GM12873 (cell line): Measurements from ENCODE around the gene UCN.

Experiments used
- TF ChIP-seq, protein P1 (sequence below): IDR thresholded peaks from 2 replicates; pipeline ENCODE4 v1.5.1; 2012; ENCODE audit warnings: low read depth, mild to moderate bottlenecking, moderate library complexity, low read length, control low read depth; ENCODE audit not compliant: insufficient read depth; ENCODE audit errors: missing control alignments

UCN gene

DNA sequence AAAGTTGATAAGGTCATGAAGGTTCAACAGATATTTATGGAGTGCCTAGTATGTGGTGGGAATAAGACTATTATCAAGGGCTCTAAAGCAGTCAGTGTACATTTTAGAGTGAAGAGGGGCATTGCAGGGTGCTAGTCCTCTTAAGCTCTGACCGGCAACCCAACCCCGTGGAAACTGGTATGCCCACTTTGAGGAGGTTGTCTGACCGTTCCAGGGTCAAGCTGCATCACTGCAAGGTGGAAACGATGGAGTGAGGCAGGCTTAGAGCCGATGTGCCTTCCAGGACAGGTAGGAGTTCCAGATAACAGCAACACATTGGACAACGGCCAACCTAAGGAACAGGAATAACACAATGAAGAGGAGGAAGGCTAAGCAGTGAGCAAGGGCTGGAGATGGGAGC, 1.4 kb upstream of the UCN start:
- TF ChIP-seq, protein P1, sequence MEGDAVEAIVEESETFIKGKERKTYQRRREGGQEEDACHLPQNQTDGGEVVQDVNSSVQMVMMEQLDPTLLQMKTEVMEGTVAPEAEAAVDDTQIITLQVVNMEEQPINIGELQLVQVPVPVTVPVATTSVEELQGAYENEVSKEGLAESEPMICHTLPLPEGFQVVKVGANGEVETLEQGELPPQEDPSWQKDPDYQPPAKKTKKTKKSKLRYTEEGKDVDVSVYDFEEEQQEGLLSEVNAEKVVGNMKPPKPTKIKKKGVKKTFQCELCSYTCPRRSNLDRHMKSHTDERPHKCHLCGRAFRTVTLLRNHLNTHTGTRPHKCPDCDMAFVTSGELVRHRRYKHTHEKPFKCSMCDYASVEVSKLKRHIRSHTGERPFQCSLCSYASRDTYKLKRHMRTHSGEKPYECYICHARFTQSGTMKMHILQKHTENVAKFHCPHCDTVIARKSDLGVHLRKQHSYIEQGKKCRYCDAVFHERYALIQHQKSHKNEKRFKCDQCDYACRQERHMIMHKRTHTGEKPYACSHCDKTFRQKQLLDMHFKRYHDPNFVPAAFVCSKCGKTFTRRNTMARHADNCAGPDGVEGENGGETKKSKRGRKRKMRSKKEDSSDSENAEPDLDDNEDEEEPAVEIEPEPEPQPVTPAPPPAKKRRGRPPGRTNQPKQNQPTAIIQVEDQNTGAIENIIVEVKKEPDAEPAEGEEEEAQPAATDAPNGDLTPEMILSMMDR = no peak

DNA sequence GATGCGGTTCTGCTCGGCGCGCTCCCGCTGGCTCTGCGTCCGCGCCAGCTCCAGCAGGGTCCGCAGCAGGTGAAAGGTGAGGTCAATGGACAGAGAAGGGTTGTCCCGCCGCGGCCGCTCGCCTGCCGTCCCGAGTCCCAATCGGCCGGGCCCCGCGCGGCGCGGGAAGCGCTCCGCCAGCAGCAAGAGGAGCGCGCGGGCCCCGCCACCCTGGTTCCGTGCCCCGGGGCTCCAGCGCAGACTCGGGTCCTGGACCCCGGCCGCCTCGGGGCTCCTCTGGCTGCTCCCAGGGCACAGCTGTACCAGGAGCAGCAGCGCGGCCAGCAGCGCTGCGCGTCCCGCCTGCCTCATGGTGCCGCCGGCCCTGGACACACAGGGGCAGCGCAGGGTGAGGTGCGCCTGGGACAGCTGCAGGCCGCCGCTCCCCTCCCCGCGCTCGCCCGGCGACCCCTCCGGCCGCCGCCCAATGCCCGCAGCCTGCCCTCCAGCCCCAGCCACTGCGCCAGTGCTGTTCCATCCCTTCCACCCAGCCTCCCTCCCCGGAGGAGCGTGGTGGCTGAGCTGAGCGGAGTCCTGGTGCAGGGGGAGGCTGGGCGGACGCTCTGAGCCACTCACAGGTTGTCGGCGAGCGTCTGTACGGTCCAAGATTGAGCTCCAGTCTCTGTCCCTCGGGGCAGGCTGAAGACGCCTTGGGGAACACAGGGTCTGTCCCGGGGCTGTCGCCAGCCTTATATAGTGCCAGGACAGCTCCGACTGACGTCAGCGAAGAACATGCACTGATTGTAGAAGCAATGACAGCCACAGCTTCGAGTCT, 493 bp downstream of the UCN start:
- TF ChIP-seq, protein P1 = no peak

DNA sequence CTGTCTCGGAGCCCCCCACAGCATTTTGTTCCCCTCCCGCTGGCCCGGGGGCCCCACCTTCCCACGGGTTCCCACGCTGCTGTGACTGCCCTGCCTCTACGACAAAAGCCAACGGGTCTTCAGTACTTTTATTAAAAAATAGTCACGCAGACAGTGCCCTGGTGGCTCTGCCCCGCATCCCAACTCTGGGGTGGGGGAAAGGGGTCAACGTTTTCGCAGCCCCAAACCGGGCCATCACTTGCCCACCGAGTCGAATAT, 1.0 kb downstream of the UCN start:
- TF ChIP-seq, protein P1 = no peak

DNA sequence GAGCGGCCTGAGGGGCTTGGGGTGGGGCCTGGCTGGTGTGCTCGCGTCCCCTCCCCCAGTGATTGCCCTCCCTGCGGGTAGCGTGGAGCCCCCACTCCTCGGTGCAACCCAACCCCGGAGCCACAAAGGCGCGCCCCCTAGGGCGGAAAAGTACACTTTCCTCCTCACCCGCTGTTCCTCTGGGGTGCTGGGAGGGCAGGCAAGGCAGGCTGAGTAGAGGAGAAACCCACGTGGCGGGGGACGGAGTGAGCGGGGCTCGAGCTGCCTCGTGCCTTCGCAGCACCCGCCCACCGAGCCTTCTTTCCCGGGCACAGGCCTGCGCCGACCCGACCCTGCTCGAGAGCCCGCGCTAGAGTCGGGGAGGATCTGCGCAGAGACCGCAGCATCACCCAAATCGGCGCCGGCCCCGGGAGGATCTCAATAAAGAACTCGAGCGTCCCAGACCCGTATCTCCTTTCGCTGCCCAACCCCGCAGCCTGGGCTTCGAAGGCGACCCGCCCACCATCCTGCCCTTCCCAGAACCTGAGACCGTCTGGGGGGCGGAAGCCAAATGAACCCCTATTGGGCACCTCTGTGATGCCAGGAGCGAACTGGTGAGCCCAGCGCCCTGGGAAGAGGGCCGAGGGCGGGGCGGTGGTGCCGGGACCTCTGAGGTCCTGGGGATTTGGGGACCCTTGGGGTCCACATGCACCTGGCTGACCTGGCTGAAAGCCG, 1.5 kb downstream of the UCN start:
- TF ChIP-seq, protein P1 = no peak

DNA sequence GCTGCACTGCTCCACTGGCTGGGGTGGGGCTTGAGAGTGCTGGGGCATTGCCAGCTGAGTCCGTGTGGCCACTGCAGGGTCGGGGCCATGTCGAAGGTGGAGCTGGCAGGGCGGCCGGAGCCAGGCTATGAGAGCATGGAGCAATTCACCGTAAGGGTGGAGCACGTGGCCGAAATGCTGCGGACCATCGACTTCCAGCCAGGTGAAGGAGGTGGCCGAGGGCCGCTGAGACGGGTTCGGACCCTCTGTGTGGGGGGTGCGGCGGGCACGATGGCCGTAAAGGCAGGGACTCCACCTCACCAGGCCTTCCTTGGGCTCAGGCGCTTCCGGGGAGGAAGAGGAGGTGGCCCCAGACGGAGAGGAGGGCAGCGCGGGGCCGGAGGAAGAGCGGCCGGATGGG, 2.1 kb downstream of the UCN start:
- TF ChIP-seq, protein P1 = no peak

DNA sequence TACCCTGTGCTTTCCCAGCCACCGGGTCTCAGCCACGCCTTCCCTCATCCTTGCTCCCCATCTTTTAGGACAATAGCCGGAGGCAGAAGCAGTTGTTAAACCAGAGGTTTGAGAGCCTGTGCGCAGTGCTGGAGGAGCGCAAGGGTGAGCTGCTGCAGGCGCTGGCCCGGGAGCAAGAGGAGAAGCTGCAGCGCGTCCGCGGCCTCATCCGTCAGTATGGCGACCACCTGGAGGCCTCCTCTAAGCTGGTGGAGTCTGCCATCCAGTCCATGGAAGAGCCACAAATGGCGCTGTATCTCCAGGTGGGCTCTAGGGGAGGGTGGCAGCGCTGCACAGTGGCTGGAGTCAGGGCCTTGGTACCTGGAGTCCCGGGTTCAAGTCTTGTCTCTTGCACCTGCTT, 2.7 kb downstream of the UCN start:
- TF ChIP-seq, protein P1 = no peak

DNA sequence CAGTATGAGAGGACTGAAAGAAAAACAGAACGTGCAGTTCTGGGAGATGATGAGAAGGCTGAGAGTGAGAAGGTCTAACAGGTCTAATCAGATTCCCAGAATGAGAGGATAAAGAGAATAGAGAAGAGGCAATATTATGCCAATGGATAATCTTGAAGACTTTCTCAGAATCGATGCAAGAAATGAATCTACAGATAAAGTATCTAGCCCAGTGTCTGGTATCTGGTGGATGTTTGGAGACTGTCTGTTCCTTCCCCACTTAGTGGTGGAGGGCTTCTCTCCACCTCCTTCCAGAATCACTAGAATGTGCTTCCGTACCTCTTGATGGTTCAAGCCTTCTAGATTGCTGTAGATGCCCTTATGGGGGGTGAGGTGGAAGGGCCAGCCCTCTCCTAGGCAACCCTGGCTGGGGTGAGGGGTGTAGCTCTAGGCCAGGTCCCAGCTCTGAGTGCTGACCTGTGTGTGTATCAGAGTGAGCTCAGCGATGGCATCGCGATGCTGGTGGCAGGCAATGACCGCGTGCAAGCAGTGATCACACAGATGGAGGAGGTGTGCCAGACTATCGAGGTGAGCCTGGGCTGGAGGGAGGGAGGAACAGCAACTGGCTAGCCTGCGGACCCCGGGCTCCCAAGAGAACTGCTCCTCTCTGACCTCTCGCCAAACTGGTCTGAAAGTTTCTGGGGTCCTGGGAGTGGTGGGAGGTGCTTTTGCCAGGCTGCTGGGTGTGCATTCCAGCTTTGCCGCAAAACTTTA, 3.6 kb downstream of the UCN start:
- TF ChIP-seq, protein P1 = no peak
